ENCODE data around the gene PRR33. TPM values are rescaled to one million over a fixed set of nuclear protein-coding genes. Genes with fewer than 3 reads are reported as not detected.

Gene PRR33
- polyA plus RNA-seq, 1 experiment = not detected

DNA sequence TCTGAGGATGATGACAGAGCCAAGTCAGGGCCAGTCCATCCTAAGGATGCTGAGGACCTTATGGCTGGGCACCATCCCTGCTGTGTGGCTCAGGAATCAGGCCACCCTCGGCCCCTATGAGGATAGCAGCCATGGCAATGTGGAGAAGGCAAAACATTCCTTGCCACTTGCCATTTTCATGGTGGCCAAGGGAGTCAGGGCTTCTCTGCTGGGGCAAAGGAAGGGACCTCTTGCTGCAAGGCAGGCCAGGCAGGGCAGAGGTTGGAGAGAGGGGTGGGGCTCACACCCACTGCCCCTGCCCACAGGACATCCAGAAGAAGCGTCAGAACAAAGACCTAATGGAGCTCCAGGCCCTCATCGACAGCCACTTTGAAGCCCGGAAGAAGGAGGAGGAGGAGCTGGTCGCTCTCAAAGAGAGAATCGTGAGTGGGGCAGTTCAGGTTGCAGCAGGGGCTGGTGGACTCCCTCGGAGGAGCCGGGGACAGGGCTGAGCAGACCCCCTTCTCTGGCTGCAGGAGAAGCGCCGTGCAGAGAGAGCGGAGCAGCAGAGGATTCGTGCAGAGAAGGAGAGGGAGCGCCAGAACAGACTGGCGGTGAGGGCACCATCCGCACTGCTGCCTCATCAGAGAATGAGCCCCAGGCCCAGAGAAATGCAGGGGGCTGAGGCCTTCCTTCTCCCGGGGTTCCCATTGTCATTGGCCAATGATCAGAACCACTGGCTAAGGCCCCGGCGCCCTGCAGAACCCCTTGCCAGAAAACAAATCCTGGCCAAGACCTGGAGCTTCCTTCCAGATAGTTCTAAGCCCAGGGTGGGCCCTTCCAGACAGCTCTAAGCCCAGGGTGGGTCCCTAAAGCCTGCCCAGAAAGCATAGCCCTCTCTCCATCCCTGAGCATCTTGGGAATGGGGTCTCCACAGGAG, 42.0 kb upstream of the PRR33 start:
- TF ChIP-seq, protein P1, sequence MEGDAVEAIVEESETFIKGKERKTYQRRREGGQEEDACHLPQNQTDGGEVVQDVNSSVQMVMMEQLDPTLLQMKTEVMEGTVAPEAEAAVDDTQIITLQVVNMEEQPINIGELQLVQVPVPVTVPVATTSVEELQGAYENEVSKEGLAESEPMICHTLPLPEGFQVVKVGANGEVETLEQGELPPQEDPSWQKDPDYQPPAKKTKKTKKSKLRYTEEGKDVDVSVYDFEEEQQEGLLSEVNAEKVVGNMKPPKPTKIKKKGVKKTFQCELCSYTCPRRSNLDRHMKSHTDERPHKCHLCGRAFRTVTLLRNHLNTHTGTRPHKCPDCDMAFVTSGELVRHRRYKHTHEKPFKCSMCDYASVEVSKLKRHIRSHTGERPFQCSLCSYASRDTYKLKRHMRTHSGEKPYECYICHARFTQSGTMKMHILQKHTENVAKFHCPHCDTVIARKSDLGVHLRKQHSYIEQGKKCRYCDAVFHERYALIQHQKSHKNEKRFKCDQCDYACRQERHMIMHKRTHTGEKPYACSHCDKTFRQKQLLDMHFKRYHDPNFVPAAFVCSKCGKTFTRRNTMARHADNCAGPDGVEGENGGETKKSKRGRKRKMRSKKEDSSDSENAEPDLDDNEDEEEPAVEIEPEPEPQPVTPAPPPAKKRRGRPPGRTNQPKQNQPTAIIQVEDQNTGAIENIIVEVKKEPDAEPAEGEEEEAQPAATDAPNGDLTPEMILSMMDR (IDR thresholded peaks at IDR 0.05; ENCODE audit: insufficient read depth, low read depth, low read length) = no peak
- no peak overlapping the region for H3K4me3 ChIP-seq (ENCODE audit: low read depth, low read length)
- H3K27me3 ChIP-seq (ENCODE audit: control insufficient read depth, insufficient read depth, low read length) = no peaks in the 10 kb centered on the region
- H3K36me3 ChIP-seq (ENCODE audit: control insufficient read depth, insufficient read depth, low read length) = no peaks in the 10 kb centered on the region
- ChIA-PET POLR2A (interaction anchor here (0.6 kb wide), 2 partner anchors 28 to 443 kb away, joined by 3 to 8 read pairs; no protein-coding TSS in a partner anchor), CTCF (interaction anchor here (1.2 kb wide), 1 partner anchor 51 kb away, joined by 5 read pairs; no protein-coding TSS in a partner anchor)
- DNase-seq (ENCODE audit: low read depth) = no peak

DNA sequence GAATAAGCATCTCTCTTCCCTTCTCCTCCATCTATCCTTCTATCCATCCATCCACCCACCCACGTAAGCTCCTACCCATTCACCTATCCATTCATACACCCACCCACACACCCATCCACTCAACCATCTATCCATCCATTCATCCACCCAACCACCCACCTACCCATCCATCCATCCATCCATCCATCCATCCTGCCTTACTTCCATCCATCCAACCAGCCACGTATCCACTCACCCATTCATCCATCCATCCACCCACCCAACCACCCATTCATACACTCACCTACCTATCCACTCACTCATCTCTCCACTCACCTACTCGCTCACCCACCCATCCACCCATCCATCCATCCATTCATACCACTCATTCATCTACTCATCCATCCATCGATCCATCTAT, 41.0 kb upstream of the PRR33 start:
- no peak for DNase-seq (ENCODE audit: low read depth)
- CTCF ChIA-PET = interaction anchor here (1.6 kb wide), 1 partner anchor 100 kb away, joined by 3 read pairs; no protein-coding TSS in a partner anchor
- POLR2A ChIA-PET = no interaction called here
- Histone ChIP-seq H3K4me3 (ENCODE audit: low read depth, low read length) (no peak overlapping the region), H3K36me3 (ENCODE audit: control insufficient read depth, insufficient read depth, low read length) (no peaks in the 10 kb centered on the region), H3K27me3 (ENCODE audit: control insufficient read depth, insufficient read depth, low read length) (no peaks in the 10 kb centered on the region)
- TF ChIP-seq, protein P1 (IDR thresholded peaks at IDR 0.05; ENCODE audit: insufficient read depth, low read depth, low read length) = no peak

DNA sequence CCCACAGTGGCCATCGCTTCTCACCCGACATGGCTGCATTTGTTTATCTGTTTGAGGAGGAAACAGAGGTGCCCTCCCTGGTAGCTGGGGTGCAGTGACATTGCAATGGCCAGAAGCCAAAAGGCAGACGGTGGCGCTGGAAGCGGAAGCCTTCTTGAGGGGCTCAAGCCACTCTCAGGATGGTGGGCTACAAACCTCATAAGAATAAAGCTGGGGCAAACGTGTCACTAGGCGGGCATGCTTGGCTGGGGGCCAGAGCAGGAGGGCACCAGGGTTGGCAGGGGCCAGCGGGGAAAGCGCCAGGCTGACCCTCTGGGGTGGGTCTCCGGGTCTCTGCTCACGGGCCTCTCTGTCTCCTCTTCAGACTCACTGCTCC, 40.4 kb upstream of the PRR33 start:
- ChIA-PET POLR2A (no interaction called here), CTCF (interaction anchor here (1.6 kb wide), 1 partner anchor 99 kb away, joined by 3 read pairs; no protein-coding TSS in a partner anchor)
- DNase-seq (ENCODE audit: low read depth) = no peak
- Histone ChIP-seq H3K4me3 (ENCODE audit: low read depth, low read length) (no peak overlapping the region), H3K36me3 (ENCODE audit: control insufficient read depth, insufficient read depth, low read length) (no peaks in the 10 kb centered on the region), H3K27me3 (ENCODE audit: control insufficient read depth, insufficient read depth, low read length) (no peaks in the 10 kb centered on the region)
- TF ChIP-seq, protein P1 (IDR thresholded peaks at IDR 0.05; ENCODE audit: insufficient read depth, low read depth, low read length) = no peak

DNA sequence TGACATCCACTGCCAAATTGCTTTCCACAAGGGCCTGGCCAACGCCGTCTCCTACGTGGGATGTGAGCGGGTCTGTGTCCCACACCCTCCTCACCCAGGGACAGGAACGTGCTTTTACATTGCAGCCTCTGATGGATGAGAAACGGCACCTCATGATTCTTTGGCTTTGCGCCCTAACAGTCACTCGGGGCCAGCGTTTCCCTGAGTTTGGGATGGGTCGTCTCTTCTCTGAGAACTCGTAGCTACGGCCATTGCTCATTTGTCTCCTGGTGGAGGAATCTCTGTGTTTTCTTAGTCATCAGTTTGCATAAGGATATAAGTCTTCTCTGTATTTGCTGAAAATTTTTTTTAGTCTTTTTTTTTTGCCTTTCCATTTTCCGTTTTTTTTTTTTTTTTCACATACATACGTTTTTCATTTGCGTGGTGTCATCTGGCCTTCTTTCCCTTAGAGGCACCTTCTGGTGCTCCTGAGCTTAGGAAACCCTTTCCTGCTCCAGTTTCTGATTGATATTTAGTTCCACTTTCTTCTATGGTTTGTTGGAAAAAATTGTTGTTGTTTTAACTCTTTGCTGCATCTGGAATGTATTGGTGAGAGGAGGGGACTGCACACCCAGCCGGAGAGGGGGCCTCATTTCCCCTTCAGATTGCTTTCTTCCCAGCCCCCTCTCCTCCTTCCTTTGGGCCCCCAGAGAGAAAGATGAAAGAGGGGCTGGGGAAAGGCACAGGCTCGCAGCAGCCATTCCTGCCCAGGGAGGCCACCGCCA, 39.8 kb upstream of the PRR33 start:
- Histone ChIP-seq H3K4me3 (ENCODE audit: low read depth, low read length) (no peak overlapping the region), H3K27me3 (ENCODE audit: control insufficient read depth, insufficient read depth, low read length) (no peaks in the 10 kb centered on the region; the same call in 1 of the 2 replicates), H3K36me3 (ENCODE audit: control insufficient read depth, insufficient read depth, low read length) (no peaks in the 10 kb centered on the region)
- CTCF ChIA-PET = interaction anchor here (1.6 kb wide), 1 partner anchor 99 kb away, joined by 3 read pairs; no protein-coding TSS in a partner anchor
- no peak for DNase-seq (ENCODE audit: low read depth)
- TF ChIP-seq, protein P1 (IDR thresholded peaks at IDR 0.05; ENCODE audit: insufficient read depth, low read depth, low read length) = no peak
- POLR2A ChIA-PET = no interaction called here

DNA sequence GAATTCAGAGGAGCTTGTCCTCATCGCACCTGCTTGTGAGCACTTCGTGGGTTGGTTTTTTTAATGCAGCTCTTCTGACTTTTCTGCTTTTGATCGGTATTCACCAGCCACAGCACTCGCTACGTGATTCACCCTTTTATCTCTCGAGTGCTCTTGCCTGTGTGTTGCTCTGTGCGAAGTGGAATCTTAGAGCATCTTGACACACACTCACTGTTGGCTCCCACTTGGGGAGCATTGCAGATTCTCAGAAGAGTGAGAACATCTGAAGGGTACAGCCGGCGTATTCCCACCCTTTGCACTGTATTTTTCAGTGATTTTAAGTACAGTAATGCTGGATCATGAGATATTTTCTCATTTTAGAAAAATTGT, 38.8 kb upstream of the PRR33 start:
- TF ChIP-seq, protein P1 (IDR thresholded peaks at IDR 0.05; ENCODE audit: insufficient read depth, low read depth, low read length) = no peak
- ChIA-PET POLR2A (no interaction called here), CTCF (interaction anchor here (1.0 kb wide), 1 partner anchor 38 kb away, joined by 3 read pairs; no protein-coding TSS in a partner anchor)
- Histone ChIP-seq H3K27me3 (ENCODE audit: control insufficient read depth, insufficient read depth, low read length) (no peaks in the 10 kb centered on the region; the same call in 1 of the 2 replicates), H3K4me3 (ENCODE audit: low read depth, low read length) (no peak overlapping the region), H3K36me3 (ENCODE audit: control insufficient read depth, insufficient read depth, low read length) (no peaks in the 10 kb centered on the region)
- DNase-seq (ENCODE audit: low read depth) = no peak
